K562 (cell line): Measurements from ENCODE around the gene POR. TPM values are rescaled to one million over a fixed set of nuclear protein-coding genes. Genes with fewer than 3 reads are reported as not detected.

Experiments used
- ARNT ChIP-seq, 2 experiments: fragments of 450-650 bp; IDR thresholded peaks; 2 replicates each; pipeline ENCODE4 v1.6.1; 2016; ENCODE audit warnings: mild to moderate bottlenecking in 1 of 2
- E2F3 ChIP-seq: fragments of 250-450 bp; sonication (Bioruptor Pico); IDR thresholded peaks from 2 replicates; pipeline ENCODE4 v1.4.0; 2020; ENCODE audit warnings: mild to moderate bottlenecking
- ELF1 ChIP-seq: fragments of 200-800 bp; sonication (Bioruptor generic); IDR thresholded peaks from 2 replicates; pipeline ENCODE4 v1.6.1; 2016; ENCODE audit warnings: missing genetic modification characterization, missing compliant biosample characterization
- ELF2 ChIP-seq: fragments of 250-450 bp; sonication (Bioruptor Pico); IDR thresholded peaks from 2 replicates; pipeline ENCODE4 v1.5.0; 2021; ENCODE audit warnings: mild to moderate bottlenecking
- JUNB ChIP-seq: fragments of 450-650 bp; formaldehyde crosslinking; conservative IDR thresholded peaks from 2 replicates; pipeline ENCODE4 v1.4.0; 2020; ENCODE audit warnings: mild to moderate bottlenecking
- KAT2B ChIP-seq: IDR thresholded peaks from one replicate; pipeline ENCODE4 v1.6.1; 2012; ENCODE audit warnings: low read depth, mild to moderate bottlenecking, control low read depth, inconsistent platforms, low read length, moderate library complexity
- KLF1 ChIP-seq: fragments of 450-650 bp; IDR thresholded peaks from 2 replicates; pipeline ENCODE4 v1.6.1; 2016; ENCODE audit warnings: missing genetic modification characterization, missing compliant biosample characterization
- NR1H2 ChIP-seq: sonication (generic); formaldehyde crosslinking; IDR thresholded peaks from 2 replicates; pipeline ENCODE4 v1.4.0; 2020; ENCODE audit warnings: mild to moderate bottlenecking, missing genetic modification reagents
- PHB ChIP-seq: fragments of 250-450 bp; sonication (Bioruptor Pico); IDR thresholded peaks from 2 replicates; pipeline ENCODE4 v1.5.0; 2021
- POLR2H ChIP-seq: IDR thresholded peaks from 2 replicates; pipeline ENCODE4 v1.6.1; 2016; ENCODE audit warnings: missing genetic modification characterization, low read depth, mild to moderate bottlenecking, control low read depth, missing compliant biosample characterization, moderate library complexity
- PRPF4 ChIP-seq: fragments of 200-400 bp; formaldehyde crosslinking; IDR thresholded peaks from one replicate; pipeline ENCODE4 v1.6.1; 2017; ENCODE audit warnings: low read length, low read depth, mild to moderate bottlenecking; ENCODE audit not compliant: insufficient read depth, poor library complexity, severe bottlenecking
- SAFB ChIP-seq: fragments of 200-400 bp; formaldehyde crosslinking; IDR thresholded peaks from 2 replicates; pipeline ENCODE4 v1.6.1; 2017; ENCODE audit warnings: low read depth, low read length, borderline replicate concordance
- SUPT5H ChIP-seq: fragments of 450-650 bp; IDR thresholded peaks from 2 replicates; pipeline ENCODE4 v1.6.1; 2016
- TCF3 ChIP-seq: sonication (generic); formaldehyde crosslinking; IDR thresholded peaks from 2 replicates; pipeline ENCODE4 v1.4.0; 2020; ENCODE audit warnings: mild to moderate bottlenecking, missing genetic modification reagents
- ZNF24 ChIP-seq: fragments of 450-650 bp; IDR thresholded peaks from 2 replicates; pipeline ENCODE4 v1.6.1; 2016
- ZNF282 ChIP-seq: sonication (generic); formaldehyde crosslinking; IDR thresholded peaks from 2 replicates; pipeline ENCODE4 v1.8.1; 2023; ENCODE audit warnings: missing genetic modification reagents
- polyA plus RNA-seq, 8 experiments: library from polyadenylated mRNA; depleted of rRNA in 4 of 8; stranded (reverse) in 5 of 8; unstranded in 3 of 8; fragments of >200 nt; fragmentation: Nextera tagmentation in 2 of 8; fragmentation: Illumina TruSeq in 1 of 8; extraction: Ambion mirVana in 2 of 8; extraction: Trizol in 1 of 8; gene quantifications; 2 replicates each; pipeline versions ENCODE4 v1.2.1 to v1.2.3, GENCODE V29; 2011 to 2014; ENCODE audit warnings: inconsistent platforms in 1 of 8, missing spikeins in 1 of 8
- total RNA-seq, 7 experiments: library from RNA; depleted of rRNA in 6 of 7; stranded (reverse); fragments of >200 nt in 6 of 7; fragmentation: Illumina TruSeq in 2 of 7; extraction: Trizol in 2 of 7; gene quantifications; 2 replicates each; pipeline versions ENCODE4 v1.2.1 to v1.2.3, GENCODE V29; 2011 to 2021; ENCODE audit warnings: low replicate concordance in 1 of 7
- TF ChIP-seq, protein P1 (sequence below): fragments of 250-450 bp; sonication (Bioruptor Pico); IDR thresholded peaks from 2 replicates; pipeline ENCODE4 v1.4.0; 2020; ENCODE audit warnings: mild to moderate bottlenecking, moderate library complexity, borderline replicate concordance
- TF ChIP-seq, protein P2 (sequence below), 3 experiments: fragments of 200-800 bp in 1 of 3; sonication (Bioruptor generic) in 1 of 3; sonication (generic) in 1 of 3; formaldehyde crosslinking in 1 of 3; IDR thresholded peaks; 2 replicates each; pipeline versions ENCODE4 v1.6.1 to v1.8.0; 2016 to 2022; ENCODE audit warnings: mild to moderate bottlenecking in 2 of 3, missing compliant biosample characterization in 2 of 3, missing genetic modification characterization in 2 of 3, missing genetic modification reagents in 1 of 3
- TF ChIP-seq, protein P3 (sequence below): fragments of 450-650 bp; IDR thresholded peaks from 2 replicates; pipeline ENCODE4 v1.6.1; 2017; ENCODE audit warnings: mild to moderate bottlenecking, moderate library complexity
- TF ChIP-seq, protein P4 (sequence below): IDR thresholded peaks from 3 replicates; pipeline ENCODE4 v1.6.1; 2011; ENCODE audit warnings: borderline replicate concordance, mild to moderate bottlenecking, moderate library complexity; ENCODE audit not compliant: insufficient read length; ENCODE audit errors: extremely low read depth

Gene POR
- total and polyA plus RNA-seq, 9 of the 15 experiments (the other 6 are each of a cell fraction or from before 2014, with no cell fraction given) = 4.7 to 142 (median 40.8) TPM

DNA sequence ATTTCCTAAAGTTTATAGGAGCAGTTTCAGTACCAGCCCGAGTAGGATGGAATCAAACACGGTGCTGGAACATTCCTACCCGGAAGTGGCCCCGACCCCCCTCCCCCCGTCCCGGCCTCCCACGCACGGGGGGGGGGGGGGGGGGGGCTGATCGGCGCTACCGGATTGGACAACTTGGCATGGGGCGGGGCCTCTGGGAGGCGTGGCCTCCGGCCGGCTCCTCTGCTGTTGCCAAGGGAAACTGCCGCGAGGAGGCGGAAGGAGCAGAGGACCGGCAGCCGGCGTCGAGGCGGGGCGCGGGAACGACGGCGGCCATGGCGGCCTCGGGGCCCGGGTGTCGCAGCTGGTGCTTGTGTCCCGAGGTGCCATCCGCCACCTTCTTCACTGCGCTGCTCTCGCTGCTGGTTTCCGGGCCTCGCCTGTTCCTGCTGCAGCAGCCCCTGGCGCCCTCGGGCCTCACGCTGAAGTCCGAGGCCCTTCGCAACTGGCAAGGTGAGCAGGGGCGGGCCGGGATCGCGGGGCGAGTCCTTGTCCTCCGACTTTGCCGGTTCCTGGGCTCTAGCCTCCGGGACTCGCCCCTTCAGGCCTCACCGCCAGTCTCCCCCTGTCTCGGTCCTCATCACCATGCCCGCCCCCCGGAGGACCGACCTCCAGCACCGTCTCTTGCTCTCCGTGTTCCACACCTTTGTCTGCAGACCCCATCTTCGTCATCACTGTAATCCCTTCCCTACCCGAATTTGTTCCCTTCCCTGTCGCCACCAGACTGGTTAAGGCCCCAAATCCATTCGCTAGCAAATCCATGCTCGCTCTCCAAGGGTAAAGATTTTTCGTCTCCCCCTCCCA, 36.0 kb upstream of the POR start, which contains the start of gene RHBDD2 (continued):
- TF ChIP-seq, protein P1, sequence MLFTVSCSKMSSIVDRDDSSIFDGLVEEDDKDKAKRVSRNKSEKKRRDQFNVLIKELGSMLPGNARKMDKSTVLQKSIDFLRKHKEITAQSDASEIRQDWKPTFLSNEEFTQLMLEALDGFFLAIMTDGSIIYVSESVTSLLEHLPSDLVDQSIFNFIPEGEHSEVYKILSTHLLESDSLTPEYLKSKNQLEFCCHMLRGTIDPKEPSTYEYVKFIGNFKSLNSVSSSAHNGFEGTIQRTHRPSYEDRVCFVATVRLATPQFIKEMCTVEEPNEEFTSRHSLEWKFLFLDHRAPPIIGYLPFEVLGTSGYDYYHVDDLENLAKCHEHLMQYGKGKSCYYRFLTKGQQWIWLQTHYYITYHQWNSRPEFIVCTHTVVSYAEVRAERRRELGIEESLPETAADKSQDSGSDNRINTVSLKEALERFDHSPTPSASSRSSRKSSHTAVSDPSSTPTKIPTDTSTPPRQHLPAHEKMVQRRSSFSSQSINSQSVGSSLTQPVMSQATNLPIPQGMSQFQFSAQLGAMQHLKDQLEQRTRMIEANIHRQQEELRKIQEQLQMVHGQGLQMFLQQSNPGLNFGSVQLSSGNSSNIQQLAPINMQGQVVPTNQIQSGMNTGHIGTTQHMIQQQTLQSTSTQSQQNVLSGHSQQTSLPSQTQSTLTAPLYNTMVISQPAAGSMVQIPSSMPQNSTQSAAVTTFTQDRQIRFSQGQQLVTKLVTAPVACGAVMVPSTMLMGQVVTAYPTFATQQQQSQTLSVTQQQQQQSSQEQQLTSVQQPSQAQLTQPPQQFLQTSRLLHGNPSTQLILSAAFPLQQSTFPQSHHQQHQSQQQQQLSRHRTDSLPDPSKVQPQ (CRISPR knock-in tag) = no peak
- TF ChIP-seq SUPT5H = peak; percentile 91
- TF ChIP-seq ARNT (IDR thresholded peaks at IDR 0.05) = no peak
- peak; percentile 26; the same call in 1 of the 2 replicates for TF ChIP-seq PHB (CRISPR knock-in tag)
- no peak for TF ChIP-seq KAT2B
- TF ChIP-seq PRPF4 = peak; percentile 40
- no peak for TF ChIP-seq ZNF24
- TF ChIP-seq, protein P2, sequence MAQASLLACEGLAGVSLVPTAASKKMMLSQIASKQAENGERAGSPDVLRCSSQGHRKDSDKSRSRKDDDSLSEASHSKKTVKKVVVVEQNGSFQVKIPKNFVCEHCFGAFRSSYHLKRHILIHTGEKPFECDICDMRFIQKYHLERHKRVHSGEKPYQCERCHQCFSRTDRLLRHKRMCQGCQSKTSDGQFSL (CRISPR knock-in tag; IDR thresholded peaks at IDR 0.05) = peak; percentile 94
- TF ChIP-seq, protein P2 (tag; IDR thresholded peaks at IDR 0.05) = peak; percentile 23 to 100; a peak in 2 of 4 replicates
- TF ChIP-seq ELF2 = peak; percentile 81
- TF ChIP-seq ZNF282 (CRISPR knock-in tag) = 0 out of 2 replicates have a peak, but pooled peaks have one; percentile 55
- TF ChIP-seq, protein P3, sequence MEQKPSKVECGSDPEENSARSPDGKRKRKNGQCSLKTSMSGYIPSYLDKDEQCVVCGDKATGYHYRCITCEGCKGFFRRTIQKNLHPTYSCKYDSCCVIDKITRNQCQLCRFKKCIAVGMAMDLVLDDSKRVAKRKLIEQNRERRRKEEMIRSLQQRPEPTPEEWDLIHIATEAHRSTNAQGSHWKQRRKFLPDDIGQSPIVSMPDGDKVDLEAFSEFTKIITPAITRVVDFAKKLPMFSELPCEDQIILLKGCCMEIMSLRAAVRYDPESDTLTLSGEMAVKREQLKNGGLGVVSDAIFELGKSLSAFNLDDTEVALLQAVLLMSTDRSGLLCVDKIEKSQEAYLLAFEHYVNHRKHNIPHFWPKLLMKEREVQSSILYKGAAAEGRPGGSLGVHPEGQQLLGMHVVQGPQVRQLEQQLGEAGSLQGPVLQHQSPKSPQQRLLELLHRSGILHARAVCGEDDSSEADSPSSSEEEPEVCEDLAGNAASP = no peak
- no peak for TF ChIP-seq POLR2H (tag)
- TF ChIP-seq JUNB = peak; percentile 42; the same call in 1 of the 2 replicates
- no peak for TF ChIP-seq NR1H2 (CRISPR knock-in tag)
- peak; percentile 82; the same call in 1 of the 2 replicates for TF ChIP-seq E2F3 (CRISPR knock-in tag)
- TF ChIP-seq ELF1 = peak; percentile 100
- TF ChIP-seq, protein P4, sequence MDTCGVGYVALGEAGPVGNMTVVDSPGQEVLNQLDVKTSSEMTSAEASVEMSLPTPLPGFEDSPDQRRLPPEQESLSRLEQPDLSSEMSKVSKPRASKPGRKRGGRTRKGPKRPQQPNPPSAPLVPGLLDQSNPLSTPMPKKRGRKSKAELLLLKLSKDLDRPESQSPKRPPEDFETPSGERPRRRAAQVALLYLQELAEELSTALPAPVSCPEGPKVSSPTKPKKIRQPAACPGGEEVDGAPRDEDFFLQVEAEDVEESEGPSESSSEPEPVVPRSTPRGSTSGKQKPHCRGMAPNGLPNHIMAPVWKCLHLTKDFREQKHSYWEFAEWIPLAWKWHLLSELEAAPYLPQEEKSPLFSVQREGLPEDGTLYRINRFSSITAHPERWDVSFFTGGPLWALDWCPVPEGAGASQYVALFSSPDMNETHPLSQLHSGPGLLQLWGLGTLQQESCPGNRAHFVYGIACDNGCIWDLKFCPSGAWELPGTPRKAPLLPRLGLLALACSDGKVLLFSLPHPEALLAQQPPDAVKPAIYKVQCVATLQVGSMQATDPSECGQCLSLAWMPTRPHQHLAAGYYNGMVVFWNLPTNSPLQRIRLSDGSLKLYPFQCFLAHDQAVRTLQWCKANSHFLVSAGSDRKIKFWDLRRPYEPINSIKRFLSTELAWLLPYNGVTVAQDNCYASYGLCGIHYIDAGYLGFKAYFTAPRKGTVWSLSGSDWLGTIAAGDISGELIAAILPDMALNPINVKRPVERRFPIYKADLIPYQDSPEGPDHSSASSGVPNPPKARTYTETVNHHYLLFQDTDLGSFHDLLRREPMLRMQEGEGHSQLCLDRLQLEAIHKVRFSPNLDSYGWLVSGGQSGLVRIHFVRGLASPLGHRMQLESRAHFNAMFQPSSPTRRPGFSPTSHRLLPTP = no peak
- peak; percentile 38 for TF ChIP-seq TCF3 (CRISPR knock-in tag)
- no peak for TF ChIP-seq SAFB
- no peak for TF ChIP-seq KLF1 (tag)
